Mononuclear cell (primary cell): ENCODE results near the gene CCDC144A. TPM values are rescaled to one million over a fixed set of nuclear protein-coding genes. Genes with fewer than 3 reads are reported as not detected.
"Not testable (repeated sequence)": the region's sequence is repeated elsewhere in the genome, so short reads cannot be mapped to it uniquely, and the experiment has no call there.

Experiments
- H3K27me3 ChIP-seq: 2 replicates; pipeline ENCODE4 v1.6.0; 2011; ENCODE audit warnings: low read length, control low read depth; ENCODE audit not compliant: insufficient read depth
- H3K4me1 ChIP-seq: 2 replicates; pipeline ENCODE4 v1.5.1; 2011; ENCODE audit warnings: mild to moderate bottlenecking, low read length, control low read depth; ENCODE audit not compliant: insufficient read depth
- H3K4me3 ChIP-seq: 2 replicates; pipeline ENCODE4 v1.5.1; 2011; ENCODE audit warnings: mild to moderate bottlenecking, low read length, moderate library complexity
- H3K9me3 ChIP-seq: 2 replicates; pipeline ENCODE4 v1.5.1; 2011; ENCODE audit warnings: low read depth, mild to moderate bottlenecking, control low read depth, low read length
- total RNA-seq: library from RNA; depleted of rRNA; stranded (reverse); fragments of >200 nt; gene quantifications from one replicate; pipeline ENCODE4 v1.2.3, GENCODE V29; 2012

Gene CCDC144A
- total RNA-seq, 1 donor = 3.8 TPM

DNA sequence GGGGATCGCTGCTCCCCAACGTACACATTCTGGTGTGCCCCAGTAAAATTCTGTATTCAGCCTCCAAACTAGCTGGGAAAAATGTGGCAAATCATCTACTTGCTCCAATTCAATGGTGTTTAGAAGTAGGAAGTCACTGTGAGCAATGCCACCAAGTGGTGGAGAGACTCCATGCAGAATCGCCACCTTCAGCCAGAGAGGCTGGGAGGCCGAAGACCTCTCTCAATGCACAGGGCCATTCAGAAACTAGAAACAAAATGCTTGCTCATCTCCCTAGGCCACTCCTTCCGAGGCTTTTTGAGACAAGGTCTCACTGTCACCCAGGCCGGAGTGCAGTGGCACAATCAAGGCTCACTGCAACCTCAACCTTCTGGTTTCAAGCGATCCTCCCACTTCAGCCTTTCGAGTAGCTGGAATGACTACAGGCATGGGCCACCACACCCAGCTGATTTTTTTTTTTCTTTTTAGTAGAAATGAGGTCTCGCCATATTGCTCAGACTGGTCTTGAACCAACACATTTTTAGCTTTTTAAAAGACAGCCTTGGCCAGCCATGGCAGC lies 100.4 kb downstream of the CCDC144A start:
- not testable (repeated sequence) for H3K9me3 ChIP-seq, H3K27me3 ChIP-seq, H3K4me3 ChIP-seq, H3K4me1 ChIP-seq

DNA sequence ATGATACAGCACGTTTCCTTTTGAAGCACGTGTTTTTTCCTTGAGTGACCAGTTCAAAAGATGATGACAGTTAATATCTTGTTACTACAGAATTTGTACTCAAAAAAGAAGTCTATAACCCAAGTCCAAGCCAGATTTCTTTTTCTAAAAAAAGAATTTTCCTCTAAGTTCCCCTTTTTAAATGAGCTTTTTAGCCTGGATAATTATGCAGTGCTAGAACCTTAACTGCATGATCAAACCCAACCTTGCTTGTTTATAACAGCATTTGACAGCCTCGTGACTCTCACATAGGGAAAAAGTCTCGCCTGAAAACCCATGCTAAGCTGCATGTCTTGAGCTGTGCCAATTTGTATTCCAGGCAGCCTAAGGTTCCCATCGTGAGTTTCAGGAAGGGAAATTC lies 104.2 kb downstream of the CCDC144A start:
- not testable (repeated sequence) for H3K4me1 ChIP-seq, H3K4me3 ChIP-seq, H3K27me3 ChIP-seq, H3K9me3 ChIP-seq

DNA sequence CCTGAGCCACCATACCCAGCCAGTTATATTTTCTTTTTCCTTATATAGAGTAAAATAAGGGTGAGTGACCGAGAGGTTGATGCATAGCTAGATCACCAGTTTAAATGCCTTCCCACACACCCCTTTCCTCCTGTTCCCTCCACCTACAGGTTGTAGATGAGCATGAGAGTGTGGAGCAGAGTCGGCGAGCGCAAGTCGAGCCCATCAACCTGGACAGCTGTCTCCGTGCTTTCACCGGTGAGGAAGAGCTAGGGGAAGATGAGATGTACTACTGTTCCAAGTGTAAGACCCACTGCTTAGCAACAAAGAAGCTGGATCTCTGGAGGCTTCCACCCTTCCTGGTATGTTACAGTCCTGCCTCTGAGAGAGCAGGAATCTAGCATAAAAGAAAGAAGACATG lies 105.9 kb downstream of the CCDC144A start:
- H3K4me1 ChIP-seq, H3K9me3 ChIP-seq, H3K4me3 ChIP-seq, H3K27me3 ChIP-seq: not testable (repeated sequence)

DNA sequence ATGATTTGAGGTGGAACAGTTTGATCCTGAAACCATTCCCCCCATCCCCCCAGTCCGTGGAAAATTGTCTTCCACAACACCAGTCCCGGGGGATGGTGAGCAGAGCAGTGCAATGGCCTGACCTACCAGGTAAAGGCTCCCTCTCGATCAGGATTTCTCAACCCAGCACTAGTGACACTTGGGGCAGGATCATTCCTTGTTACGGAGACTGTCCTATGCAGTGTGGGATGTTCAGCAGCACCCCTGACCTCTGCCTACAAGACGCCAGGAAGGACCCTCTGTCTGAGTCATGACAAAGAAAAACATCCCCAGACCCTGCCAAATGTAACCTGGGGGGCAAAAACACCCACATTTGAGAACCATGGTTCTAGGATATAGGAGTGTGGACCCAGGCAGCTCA lies 114.8 kb downstream of the CCDC144A start:
- not testable (repeated sequence) for H3K4me3 ChIP-seq, H3K27me3 ChIP-seq, H3K9me3 ChIP-seq, H3K4me1 ChIP-seq

DNA sequence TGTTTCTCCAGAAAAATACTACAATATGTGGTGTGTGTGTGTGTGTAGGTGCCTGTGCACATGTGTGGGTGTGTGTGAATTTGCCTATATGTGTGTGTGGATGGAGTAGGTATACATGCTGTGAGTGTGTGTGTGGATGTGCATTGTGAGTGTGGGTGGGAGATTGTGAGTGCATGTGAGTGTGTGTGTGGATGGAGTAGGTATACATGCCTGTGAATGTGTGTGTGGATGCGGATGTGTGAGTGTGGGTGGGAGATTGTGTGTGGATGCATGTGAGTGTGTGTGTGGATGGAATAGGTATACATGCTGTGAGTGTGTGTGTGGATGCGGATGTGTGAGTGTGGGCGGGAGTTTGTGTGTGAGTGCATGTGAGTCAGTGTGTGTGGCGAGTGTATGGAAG lies 116.6 kb downstream of the CCDC144A start:
- not testable (repeated sequence) for H3K9me3 ChIP-seq, H3K27me3 ChIP-seq, H3K4me1 ChIP-seq, H3K4me3 ChIP-seq

DNA sequence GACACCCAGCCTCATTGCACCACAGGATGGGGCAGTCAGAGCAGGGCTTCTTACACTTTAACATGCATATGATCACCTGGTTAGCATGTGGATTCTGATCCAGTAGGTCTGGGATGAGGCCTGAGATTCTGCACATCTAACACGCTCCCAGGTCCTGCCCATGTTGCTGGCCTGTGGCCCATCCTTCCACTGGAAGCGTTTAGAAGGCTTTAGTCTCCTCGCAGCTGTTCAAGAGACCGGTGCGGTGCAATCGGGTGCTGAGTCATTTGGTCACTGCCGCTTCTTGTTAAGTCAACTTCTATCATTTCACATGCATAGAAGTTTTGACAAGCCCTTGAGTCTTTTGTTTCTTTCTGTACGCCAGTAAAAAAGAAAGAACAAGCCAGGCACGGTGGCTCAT lies 117.6 kb downstream of the CCDC144A start:
- not testable (repeated sequence) for H3K9me3 ChIP-seq

DNA sequence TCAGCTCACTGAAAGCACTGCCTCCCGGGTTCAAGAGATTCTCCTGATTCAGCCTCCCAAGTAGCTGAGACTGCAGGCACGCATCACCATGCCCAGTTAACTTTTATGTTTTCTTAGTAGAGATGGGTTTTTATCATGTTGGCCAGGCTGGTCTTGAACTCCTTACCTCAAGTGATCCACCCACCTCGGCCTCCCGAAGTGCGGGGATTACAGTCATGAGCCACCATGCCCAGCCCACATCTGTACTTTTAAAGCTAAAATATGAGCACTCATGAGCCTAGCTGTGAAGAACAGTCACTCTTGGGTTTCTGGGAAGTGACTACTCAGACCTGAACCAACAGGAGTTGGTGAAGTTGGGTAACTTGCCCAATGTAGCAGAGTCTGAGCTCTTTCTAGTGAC lies 120.2 kb downstream of the CCDC144A start:
- not testable (repeated sequence) for H3K27me3 ChIP-seq, H3K9me3 ChIP-seq, H3K4me3 ChIP-seq, H3K4me1 ChIP-seq

More for the DNA sequence above, 117.6 kb downstream of the CCDC144A start:
- H3K4me1 ChIP-seq, H3K4me3 ChIP-seq, H3K27me3 ChIP-seq: not testable (repeated sequence)

DNA sequence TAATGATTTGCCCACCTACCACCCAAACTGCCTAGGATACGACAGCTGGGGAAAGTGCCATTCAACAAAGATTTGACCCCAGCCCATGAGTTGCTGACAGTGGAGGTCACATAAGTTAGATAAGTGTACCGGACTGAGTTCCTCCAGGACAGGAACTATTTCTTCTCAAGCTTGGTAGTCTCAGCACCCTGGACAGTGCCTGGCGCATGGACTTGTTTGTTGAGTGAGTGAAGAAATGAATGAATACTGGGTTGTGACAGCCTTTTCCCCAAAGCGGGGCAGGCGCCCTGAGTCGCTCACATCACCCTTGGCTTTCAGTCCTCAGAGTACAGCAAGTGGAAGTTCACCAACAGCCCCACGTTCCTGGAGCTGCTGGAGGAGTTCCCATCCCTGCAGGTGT lies 122.1 kb downstream of the CCDC144A start:
- H3K9me3 ChIP-seq, H3K4me3 ChIP-seq, H3K4me1 ChIP-seq: not testable (repeated sequence)

DNA sequence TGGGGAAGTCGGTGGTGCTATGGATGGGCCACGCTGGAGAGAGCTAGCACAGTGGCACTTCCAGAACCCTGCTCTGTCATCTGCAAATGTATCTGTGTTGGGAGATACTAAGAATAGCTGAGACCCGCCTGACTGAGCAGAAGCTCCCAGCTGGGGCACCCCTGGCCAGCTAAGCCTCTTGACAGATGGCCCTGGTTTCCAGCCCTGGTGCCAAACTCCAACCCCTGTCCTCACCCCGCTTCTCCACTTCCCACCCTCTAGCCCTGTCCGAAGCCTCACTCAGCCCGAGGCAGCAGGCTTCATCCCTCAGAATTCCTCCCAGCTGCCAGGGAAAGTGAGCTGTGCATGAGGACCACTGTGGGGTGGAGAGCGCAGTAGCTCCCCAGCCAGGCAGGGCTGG lies 124.4 kb downstream of the CCDC144A start:
- Histone ChIP-seq H3K4me1 (no peaks in the 10 kb centered on the region), H3K9me3 (no peaks in the 10 kb centered on the region), H3K27me3 (no peaks in the 10 kb centered on the region), H3K4me3 (no peak overlapping the region)

More for the DNA sequence above, 122.1 kb downstream of the CCDC144A start:
- H3K27me3 ChIP-seq = not testable (repeated sequence)

DNA sequence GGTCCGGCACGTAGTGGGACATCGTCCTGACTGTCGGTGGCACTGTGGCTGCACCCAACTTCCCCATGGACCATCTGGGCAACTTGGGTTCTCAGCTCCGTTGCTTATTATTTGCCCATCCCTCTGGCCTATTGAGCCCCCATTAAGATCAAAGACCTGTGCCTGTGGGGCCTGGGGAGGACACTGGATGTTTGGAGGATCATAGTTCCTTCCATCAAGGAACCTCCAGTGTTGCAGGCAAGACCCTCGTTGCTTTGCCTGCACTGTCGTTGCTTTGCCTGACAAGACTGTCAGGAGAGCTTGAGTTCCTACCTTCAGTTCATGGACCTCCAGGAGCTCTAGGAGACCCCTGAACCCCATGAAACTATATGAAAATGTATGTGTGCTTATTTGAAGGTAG lies 127.2 kb downstream of the CCDC144A start:
- Histone ChIP-seq H3K4me1 (no peaks in the 10 kb centered on the region), H3K9me3 (no peaks in the 10 kb centered on the region), H3K27me3 (no peaks in the 10 kb centered on the region), H3K4me3 (no peak overlapping the region)

DNA sequence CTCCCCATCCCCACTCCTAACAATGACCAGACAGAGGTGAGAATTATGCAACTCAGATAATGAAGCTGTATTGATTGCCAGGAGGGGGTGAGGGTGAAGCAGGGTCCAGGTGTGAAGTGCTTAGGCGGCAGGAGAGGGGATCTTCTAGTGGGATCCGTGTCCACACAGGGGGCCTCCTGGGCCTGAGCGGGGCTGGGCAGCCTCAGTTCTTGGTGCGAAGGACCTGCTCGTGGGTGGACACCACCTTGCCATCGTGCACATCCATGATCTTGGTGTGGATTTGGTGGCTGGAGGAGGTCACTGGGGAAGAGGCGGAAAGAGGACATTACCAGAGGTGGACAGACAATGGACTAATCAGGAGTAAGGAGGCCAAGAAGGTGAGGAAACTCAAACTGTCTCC lies 127.9 kb downstream of the CCDC144A start:
- not testable (repeated sequence) for H3K4me3 ChIP-seq, H3K27me3 ChIP-seq, H3K9me3 ChIP-seq, H3K4me1 ChIP-seq

DNA sequence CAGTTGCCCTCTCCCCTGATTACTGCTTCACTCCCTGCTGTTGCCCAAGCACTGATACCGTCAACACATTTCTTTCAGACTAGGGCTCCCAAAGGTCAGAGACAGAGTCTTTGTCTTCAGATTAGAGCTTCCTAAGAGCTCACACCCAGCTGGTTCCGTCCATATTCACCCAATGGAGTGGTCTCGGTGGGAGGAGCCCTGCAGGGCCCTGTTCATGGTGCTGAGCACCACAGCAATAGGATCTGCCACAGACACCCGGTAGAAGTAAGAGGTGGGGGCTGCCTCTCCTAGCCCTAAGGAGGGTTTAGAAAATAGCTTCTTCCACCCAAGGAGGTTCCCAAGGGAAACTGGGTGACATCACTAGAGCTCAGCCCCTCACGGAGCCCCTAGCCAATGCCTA lies 128.3 kb downstream of the CCDC144A start:
- H3K4me1 ChIP-seq = no peaks in the 10 kb centered on the region
- no peak overlapping the region for H3K4me3 ChIP-seq
- no peaks in the 10 kb centered on the region for H3K9me3 ChIP-seq
- no peaks in the 10 kb centered on the region for H3K27me3 ChIP-seq

DNA sequence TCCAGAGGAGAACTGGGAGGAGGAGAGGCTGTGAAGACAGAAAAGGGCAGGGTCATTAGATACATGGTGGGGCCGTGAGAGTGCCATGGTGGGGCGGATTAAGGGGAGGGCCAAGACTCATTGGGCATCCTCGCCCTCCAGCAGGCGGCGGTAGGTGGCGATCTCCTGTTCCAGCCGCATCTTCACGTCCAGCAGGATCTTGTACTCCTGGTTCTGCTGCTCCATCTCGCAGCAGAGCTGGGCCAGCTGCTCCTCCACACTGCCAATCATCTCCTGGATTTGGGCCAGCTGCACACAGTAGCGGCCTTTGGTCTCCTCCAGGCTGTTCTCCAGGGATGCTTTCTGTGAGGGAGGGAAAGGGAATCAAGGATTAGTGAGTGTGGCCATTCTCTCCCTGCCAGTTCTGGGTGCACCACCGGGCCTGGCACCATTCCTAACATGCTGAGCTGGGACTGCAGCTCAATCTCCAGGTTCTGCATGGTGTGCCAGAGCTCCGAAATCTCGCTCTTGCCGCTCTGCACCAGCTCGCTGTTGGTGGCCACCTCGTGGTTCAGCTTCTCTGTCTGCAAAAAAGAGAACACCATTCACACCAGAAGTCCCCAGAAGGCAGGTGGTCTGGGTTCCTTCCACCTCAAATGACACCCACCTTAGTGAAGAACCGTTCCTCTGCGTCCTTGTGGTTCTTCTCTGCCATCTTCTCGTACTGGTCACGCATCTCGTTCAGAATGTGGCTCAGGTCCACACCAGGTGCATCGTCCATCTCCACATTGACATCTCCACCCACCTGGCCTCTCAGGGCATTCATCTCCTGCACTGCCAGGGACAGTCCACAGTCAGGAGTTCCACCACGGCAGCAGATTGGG lies 129.0 kb downstream of the CCDC144A start:
- Histone ChIP-seq H3K4me1 (no peaks in the 10 kb centered on the region), H3K4me3 (no peak overlapping the region), H3K27me3 (no peaks in the 10 kb centered on the region), H3K9me3 (no peaks in the 10 kb centered on the region)

DNA sequence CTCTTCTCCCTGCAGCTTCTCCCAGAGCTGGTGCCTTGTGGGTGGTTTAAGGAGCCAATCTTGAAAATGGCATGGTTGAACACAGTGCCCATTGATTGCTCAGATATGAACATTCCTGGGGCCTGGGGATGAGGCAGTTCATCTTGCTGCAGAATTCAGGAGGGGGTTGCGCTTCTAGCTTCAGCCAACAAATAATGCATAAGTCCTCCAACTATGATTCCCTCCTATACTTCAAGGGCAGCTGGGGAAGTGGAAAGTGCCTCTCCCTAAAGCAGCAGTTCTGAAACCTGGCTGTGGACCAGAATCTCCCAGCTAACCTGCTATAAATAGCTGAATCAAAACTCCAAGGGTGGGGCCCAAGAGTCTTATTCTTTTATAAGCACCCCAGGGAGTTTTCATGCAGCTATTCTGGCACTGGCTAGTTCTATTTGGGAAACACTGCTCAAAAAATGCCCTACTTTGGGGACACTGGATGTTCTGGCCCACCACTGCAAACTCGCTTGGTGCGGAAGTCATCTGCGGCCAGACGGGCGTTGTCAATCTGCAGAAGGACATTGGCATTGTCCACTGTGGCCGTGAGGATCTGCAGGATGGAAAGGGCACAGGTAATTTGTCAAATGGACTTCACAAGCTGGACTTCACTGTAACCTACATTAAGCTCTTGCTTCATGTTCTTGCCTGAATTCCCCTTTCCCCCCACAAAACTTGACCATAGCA lies 130.3 kb downstream of the CCDC144A start:
- Histone ChIP-seq H3K27me3 (no peaks in the 10 kb centered on the region), H3K4me1 (no peaks in the 10 kb centered on the region), H3K4me3 (no peak overlapping the region), H3K9me3 (no peaks in the 10 kb centered on the region)

DNA sequence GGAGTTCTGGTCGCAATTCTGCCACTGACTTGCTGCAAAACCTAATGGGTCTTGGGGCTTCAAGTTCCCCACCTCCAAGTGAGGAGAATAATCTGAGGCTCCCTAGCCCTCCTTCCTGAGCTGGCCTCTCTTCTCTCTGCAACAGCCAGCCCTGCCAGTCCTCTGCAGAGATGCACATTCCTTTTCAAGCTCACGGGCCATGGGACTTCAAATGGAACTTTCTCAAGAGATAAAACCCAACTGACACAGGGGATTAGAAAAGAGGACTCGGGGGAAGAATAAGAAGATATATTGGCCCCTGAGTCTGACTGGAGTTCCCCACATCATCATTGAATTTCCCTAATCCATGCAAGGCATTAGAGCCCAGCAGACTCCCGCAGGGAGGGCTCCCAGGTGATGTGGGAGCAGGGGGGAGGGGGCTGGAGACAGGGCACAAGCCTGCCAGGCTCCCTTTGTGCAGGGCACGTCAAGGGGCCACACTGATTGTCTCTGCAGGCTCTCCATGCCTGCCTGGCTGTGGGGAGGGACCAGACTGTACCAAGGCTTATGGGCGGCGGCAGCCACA lies 131.0 kb downstream of the CCDC144A start:
- no peaks in the 10 kb centered on the region for H3K9me3 ChIP-seq
- no peak overlapping the region for H3K4me3 ChIP-seq
- no peaks in the 10 kb centered on the region for H3K27me3 ChIP-seq
- H3K4me1 ChIP-seq = no peaks in the 10 kb centered on the region
